ENCODE data around the gene TMEM229B.

DNA sequence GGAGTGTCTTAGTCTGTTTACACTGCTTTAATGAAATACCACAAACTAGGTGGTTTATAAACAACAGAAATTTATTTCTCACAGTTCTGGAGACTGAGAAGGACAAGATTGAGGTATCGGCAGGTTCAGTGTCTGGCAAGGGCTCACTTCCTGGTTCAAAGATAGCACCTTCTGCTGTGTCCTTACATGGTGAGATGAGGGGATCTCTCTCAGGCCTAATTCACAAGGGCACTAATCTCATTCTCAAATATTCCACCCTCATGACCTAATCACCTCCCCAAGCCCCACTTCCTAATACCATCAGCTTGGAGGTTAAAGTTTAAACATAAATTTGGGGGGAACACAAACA, 41.5 kb downstream of the TMEM229B start:
- TF ChIP-seq, protein P1, sequence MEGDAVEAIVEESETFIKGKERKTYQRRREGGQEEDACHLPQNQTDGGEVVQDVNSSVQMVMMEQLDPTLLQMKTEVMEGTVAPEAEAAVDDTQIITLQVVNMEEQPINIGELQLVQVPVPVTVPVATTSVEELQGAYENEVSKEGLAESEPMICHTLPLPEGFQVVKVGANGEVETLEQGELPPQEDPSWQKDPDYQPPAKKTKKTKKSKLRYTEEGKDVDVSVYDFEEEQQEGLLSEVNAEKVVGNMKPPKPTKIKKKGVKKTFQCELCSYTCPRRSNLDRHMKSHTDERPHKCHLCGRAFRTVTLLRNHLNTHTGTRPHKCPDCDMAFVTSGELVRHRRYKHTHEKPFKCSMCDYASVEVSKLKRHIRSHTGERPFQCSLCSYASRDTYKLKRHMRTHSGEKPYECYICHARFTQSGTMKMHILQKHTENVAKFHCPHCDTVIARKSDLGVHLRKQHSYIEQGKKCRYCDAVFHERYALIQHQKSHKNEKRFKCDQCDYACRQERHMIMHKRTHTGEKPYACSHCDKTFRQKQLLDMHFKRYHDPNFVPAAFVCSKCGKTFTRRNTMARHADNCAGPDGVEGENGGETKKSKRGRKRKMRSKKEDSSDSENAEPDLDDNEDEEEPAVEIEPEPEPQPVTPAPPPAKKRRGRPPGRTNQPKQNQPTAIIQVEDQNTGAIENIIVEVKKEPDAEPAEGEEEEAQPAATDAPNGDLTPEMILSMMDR (IDR thresholded peaks at IDR 0.05; ENCODE audit: poor library complexity, severe bottlenecking), result no peak
- TF ChIP-seq EZH2 (IDR thresholded peaks at IDR 0.05; ENCODE audit: borderline replicate concordance, insufficient read depth, low read length, poor library complexity, severe bottlenecking) (no peak), POLR2AphosphoS5 (IDR thresholded peaks at IDR 0.05) (no peak), TAF1 (IDR thresholded peaks at IDR 0.05; ENCODE audit: low read depth) (no peak), EP300 (conservative IDR thresholded peaks at IDR 0.05; ENCODE audit: poor library complexity, severe bottlenecking) (no peak), MXI1 (conservative IDR thresholded peaks at IDR 0.05; ENCODE audit: poor library complexity, severe bottlenecking) (no peak), RAD21 (conservative IDR thresholded peaks at IDR 0.05) (no peak), SMC3 (conservative IDR thresholded peaks at IDR 0.05; ENCODE audit: poor library complexity) (no peak)
- TF ChIP-seq, protein P2, sequence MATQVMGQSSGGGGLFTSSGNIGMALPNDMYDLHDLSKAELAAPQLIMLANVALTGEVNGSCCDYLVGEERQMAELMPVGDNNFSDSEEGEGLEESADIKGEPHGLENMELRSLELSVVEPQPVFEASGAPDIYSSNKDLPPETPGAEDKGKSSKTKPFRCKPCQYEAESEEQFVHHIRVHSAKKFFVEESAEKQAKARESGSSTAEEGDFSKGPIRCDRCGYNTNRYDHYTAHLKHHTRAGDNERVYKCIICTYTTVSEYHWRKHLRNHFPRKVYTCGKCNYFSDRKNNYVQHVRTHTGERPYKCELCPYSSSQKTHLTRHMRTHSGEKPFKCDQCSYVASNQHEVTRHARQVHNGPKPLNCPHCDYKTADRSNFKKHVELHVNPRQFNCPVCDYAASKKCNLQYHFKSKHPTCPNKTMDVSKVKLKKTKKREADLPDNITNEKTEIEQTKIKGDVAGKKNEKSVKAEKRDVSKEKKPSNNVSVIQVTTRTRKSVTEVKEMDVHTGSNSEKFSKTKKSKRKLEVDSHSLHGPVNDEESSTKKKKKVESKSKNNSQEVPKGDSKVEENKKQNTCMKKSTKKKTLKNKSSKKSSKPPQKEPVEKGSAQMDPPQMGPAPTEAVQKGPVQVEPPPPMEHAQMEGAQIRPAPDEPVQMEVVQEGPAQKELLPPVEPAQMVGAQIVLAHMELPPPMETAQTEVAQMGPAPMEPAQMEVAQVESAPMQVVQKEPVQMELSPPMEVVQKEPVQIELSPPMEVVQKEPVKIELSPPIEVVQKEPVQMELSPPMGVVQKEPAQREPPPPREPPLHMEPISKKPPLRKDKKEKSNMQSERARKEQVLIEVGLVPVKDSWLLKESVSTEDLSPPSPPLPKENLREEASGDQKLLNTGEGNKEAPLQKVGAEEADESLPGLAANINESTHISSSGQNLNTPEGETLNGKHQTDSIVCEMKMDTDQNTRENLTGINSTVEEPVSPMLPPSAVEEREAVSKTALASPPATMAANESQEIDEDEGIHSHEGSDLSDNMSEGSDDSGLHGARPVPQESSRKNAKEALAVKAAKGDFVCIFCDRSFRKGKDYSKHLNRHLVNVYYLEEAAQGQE (IDR thresholded peaks at IDR 0.05; ENCODE audit: borderline replicate concordance), result no peak

All from neural cell (in vitro differentiated cells).